Mesodermal cell (in vitro differentiated cells): Measurements from ENCODE around the gene TBPL1.
"Not testable (repeated sequence)": the region's sequence is repeated elsewhere in the genome, so short reads cannot be mapped to it uniquely, and the experiment has no call there.

Experiments used
- H3K27ac ChIP-seq: 2 replicates; pipeline ENCODE4 v1.7.0; 2013; ENCODE audit warnings: mild to moderate bottlenecking, low read depth, low read length, moderate library complexity; ENCODE audit not compliant: severe bottlenecking
- H3K36me3 ChIP-seq: 2 replicates; pipeline ENCODE4 v1.7.1; 2013; ENCODE audit warnings: mild to moderate bottlenecking, low read length, moderate library complexity; ENCODE audit not compliant: control insufficient read depth, insufficient read depth
- H3K4me1 ChIP-seq: one replicate; pipeline ENCODE4 v1.7.1; 2013; ENCODE audit warnings: mild to moderate bottlenecking, low read length; ENCODE audit not compliant: insufficient read depth, control insufficient read depth, poor library complexity, severe bottlenecking
- H3K4me3 ChIP-seq: 2 replicates; pipeline ENCODE4 v1.7.0; 2013; ENCODE audit warnings: low read length, control low read depth, mild to moderate bottlenecking; ENCODE audit not compliant: insufficient read depth, poor library complexity, severe bottlenecking; ENCODE audit errors: extremely low read depth
- H3K9me3 ChIP-seq: 2 replicates; pipeline ENCODE4 v1.7.1; 2013; ENCODE audit warnings: mild to moderate bottlenecking, low read length, moderate library complexity; ENCODE audit not compliant: control insufficient read depth
- WGBS, 2 experiments: methylation state at CpG; one replicate each; pipeline ENCODE4 v1.1.5; 2013; ENCODE audit warnings: missing lambda C conversion rate in 2 of 2; ENCODE audit not compliant: insufficient coverage in 2 of 2; 5-methylcytosine and 5-hydroxymethylcytosine counted together

Gene TBPL1

GRCh38 chr6:133965817-133966360 is 12.9 kb downstream of the TBPL1 start:
- H3K36me3 ChIP-seq = no peaks in the 10 kb centered on the region
- no peak overlapping the region for H3K4me3 ChIP-seq
- 78 to 93% methylated on average over 1 to 3 of the region's 4 CpGs for WGBS, 2 experiments
- peaks cover 18% of the 10 kb centered on the region for H3K4me1 ChIP-seq
- no peak overlapping the region for H3K27ac ChIP-seq
- no peaks in the 10 kb centered on the region for H3K9me3 ChIP-seq

GRCh38 chr6:133966654-133967329 is 13.8 kb downstream of the TBPL1 start:
- H3K9me3 ChIP-seq = no peaks in the 10 kb centered on the region
- H3K36me3 ChIP-seq = no peaks in the 10 kb centered on the region
- 89 to 91% methylated on average over 3 of the region's 5 CpGs for WGBS, 2 experiments
- no peak overlapping the region for H3K4me3 ChIP-seq
- H3K27ac ChIP-seq = no peak overlapping the region
- H3K4me1 ChIP-seq = peaks cover 17% of the 10 kb centered on the region

GRCh38 chr6:133967347-133967746 is 14.3 kb downstream of the TBPL1 start:
- whole genome bisulfite sequencing, 2 experiments = 100% methylated on average over 1 of the region's 4 CpGs; no CpG with 5 or more reads in 1 of the 2 experiments
- no peak overlapping the region for H3K27ac ChIP-seq
- no peaks in the 10 kb centered on the region for H3K9me3 ChIP-seq
- no peaks in the 10 kb centered on the region for H3K36me3 ChIP-seq
- H3K4me3 ChIP-seq = no peak overlapping the region
- H3K4me1 ChIP-seq = peaks cover 11% of the 10 kb centered on the region

- H3K4me3 ChIP-seq, H3K4me1 ChIP-seq, H3K9me3 ChIP-seq, H3K36me3 ChIP-seq, H3K27ac ChIP-seq: not testable (repeated sequence)
- WGBS, 2 experiments = 93 to 100% methylated on average over 1 to 3 of the region's 8 CpGs
These were observed 14.8 kb downstream of the TBPL1 start for GRCh38 chr6:133967835-133968234.

- 60% methylated on average over 1 of the region's 1 CpG; no CpG with 5 or more reads in 1 of the 2 experiments for WGBS, 2 experiments
- Histone ChIP-seq H3K4me3 (no peak overlapping the region), H3K9me3 (no peaks in the 10 kb centered on the region), H3K36me3 (no peaks in the 10 kb centered on the region), H3K27ac (no peak overlapping the region), H3K4me1 (peaks cover 8% of the 10 kb centered on the region)
These were observed 16.4 kb downstream of the TBPL1 start for GRCh38 chr6:133969285-133969920.

GRCh38 chr6:133969921-133970295 is 16.9 kb downstream of the TBPL1 start:
- Histone ChIP-seq H3K36me3 (no peaks in the 10 kb centered on the region), H3K9me3 (no peaks in the 10 kb centered on the region), H3K4me1 (peaks cover 8% of the 10 kb centered on the region), H3K27ac (no peak overlapping the region), H3K4me3 (no peak overlapping the region)
- WGBS, 2 experiments = no CpG with 5 or more reads among the region's 2 CpGs

- Histone ChIP-seq H3K27ac (no peak overlapping the region), H3K4me1 (peaks cover 8% of the 10 kb centered on the region), H3K36me3 (no peaks in the 10 kb centered on the region), H3K9me3 (no peaks in the 10 kb centered on the region), H3K4me3 (no peak overlapping the region)
- no CpG with 5 or more reads among the region's 1 CpG for WGBS, 2 experiments
These were observed 18.8 kb downstream of the TBPL1 start for GRCh38 chr6:133971861-133972260.

- H3K4me1 ChIP-seq = peaks cover 5% of the 10 kb centered on the region
- H3K27ac ChIP-seq = no peak overlapping the region
- WGBS, 2 experiments = 90 to 93% methylated on average over 2 of the region's 2 CpGs
- H3K9me3 ChIP-seq = no peaks in the 10 kb centered on the region
- H3K36me3 ChIP-seq = no peaks in the 10 kb centered on the region
- H3K4me3 ChIP-seq = no peak overlapping the region
These were observed 19.4 kb downstream of the TBPL1 start for GRCh38 chr6:133972388-133972787.

- no peaks in the 10 kb centered on the region for H3K9me3 ChIP-seq
These were observed 20.3 kb downstream of the TBPL1 start for GRCh38 chr6:133973109-133973971.

GRCh38 chr6:133977983-133978895 is 25.2 kb downstream of the TBPL1 start:
- WGBS, 2 experiments = 100% methylated on average over 1 of the region's 2 CpGs; no CpG with 5 or more reads in 1 of the 2 experiments

More at GRCh38 chr6:133973109-133973971, 20.3 kb downstream of the TBPL1 start:
- Histone ChIP-seq H3K4me3 (no peak overlapping the region), H3K27ac (peak overlapping the region; percentile 42), H3K36me3 (no peaks in the 10 kb centered on the region), H3K4me1 (no peaks in the 10 kb centered on the region)
- 0% methylated on average over 2 to 3 of the region's 4 CpGs for WGBS, 2 experiments

More at GRCh38 chr6:133977983-133978895, 25.2 kb downstream of the TBPL1 start:
- Histone ChIP-seq H3K4me1 (peaks cover 12% of the 10 kb centered on the region), H3K4me3 (no peak overlapping the region), H3K9me3 (no peaks in the 10 kb centered on the region), H3K36me3 (peaks cover 10% of the 10 kb centered on the region), H3K27ac (no peak overlapping the region)
